GM12878 (cell line): Measurements from ENCODE around the gene PMIS2. TPM values are rescaled to one million over a fixed set of nuclear protein-coding genes. Genes with fewer than 3 reads are reported as not detected.

Experiments
- ATAC-seq: fragments of 200-7000 bp; cut with Tn5 transposase; 3 replicates; pipeline ENCODE4 v1.9.1; 2020; ENCODE audit warnings: mild to moderate bottlenecking, moderate library complexity
- BruUV-seq: library from RNA; stranded (reverse); fragments of 400-500 nt; replicated peaks from 2 replicates; lab custom pipeline; 2021; lab: Mats Ljungman, UMichigan
- CTCF ChIA-PET: fragments of 300-600 bp; sonication (Branson Sonifier 250); formaldehyde crosslinking; extraction: SDS; loops from one replicate; lab custom pipeline; 2021; ENCODE audit warnings: inconsistent platforms; lab: Yijun Ruan, JAX
- POLR2A ChIA-PET: fragments of 350-600 bp; formaldehyde crosslinking; extraction: SDS; loops from one replicate; lab custom pipeline; 2021; ENCODE audit warnings: inconsistent platforms; lab: Charles Lee
- RAD21 ChIA-PET: fragments of 300-600 bp; sonication (Branson Sonifier 250); formaldehyde crosslinking; loops from one replicate; lab custom pipeline; 2023; ENCODE audit warnings: antibody characterized with exemption; ENCODE audit not compliant: unreplicated experiment; lab: Charles Lee
- SMC1A ChIA-PET: fragments of 300-600 bp; sonication (Branson Sonifier 250); formaldehyde crosslinking; loops from one replicate; lab custom pipeline; 2023; ENCODE audit not compliant: unreplicated experiment, uncharacterized antibody; lab: Charles Lee
- DNase-seq: peaks from one replicate; pipeline ENCODE4 v3.0.0-alpha.2; 2011; ENCODE audit warnings: low read depth, low spot score
- FAIRE-seq: peaks from 3 replicates; lab custom pipeline; 2011; peaks lifted over from hg19 to GRCh38; lab: Jason Lieb, UNC
- H2AFZ ChIP-seq: 2 replicates; pipeline ENCODE4 v1.6.0; 2011; ENCODE audit warnings: low read depth, low read length, control low read depth; ENCODE audit not compliant: control insufficient read depth
- H3K27ac ChIP-seq: 2 replicates; pipeline ENCODE4 v1.5.1; 2011; ENCODE audit warnings: control low read depth; ENCODE audit not compliant: control insufficient read depth, insufficient read depth
- H3K27me3 ChIP-seq, 2 experiments: replicated peaks in 1 of 2; 2 replicates each; pipeline versions ENCODE4 v1.6.0 to v1.6.1; 2011; ENCODE audit warnings: low read length in 1 of 2; ENCODE audit not compliant: control insufficient read depth in 2 of 2, insufficient read depth in 2 of 2
- H3K36me3 ChIP-seq, 2 experiments: 2 replicates each; pipeline ENCODE4 v1.5.1; 2011; ENCODE audit warnings: low read length in 1 of 2; ENCODE audit not compliant: control insufficient read depth in 2 of 2, insufficient read depth in 2 of 2
- H3K4me1 ChIP-seq: 2 replicates; pipeline ENCODE4 v1.6.1; 2011; ENCODE audit warnings: mild to moderate bottlenecking, low read length, moderate library complexity, mixed read lengths; ENCODE audit not compliant: control insufficient read depth, insufficient read depth
- H3K4me2 ChIP-seq: 2 replicates; pipeline ENCODE4 v1.6.0; 2011; ENCODE audit warnings: control low read depth; ENCODE audit not compliant: control insufficient read depth, insufficient read depth
- H3K4me3 ChIP-seq: fragments of 200-600 bp; sonication (generic); 2 replicates; pipeline ENCODE4 v1.5.1; 2016
- H3K79me2 ChIP-seq: 2 replicates; pipeline ENCODE4 v1.6.0; 2011; ENCODE audit warnings: low read length; ENCODE audit not compliant: control insufficient read depth, insufficient read depth
- H3K9ac ChIP-seq: 2 replicates; pipeline ENCODE4 v1.8.0; 2011; ENCODE audit warnings: low read length, control low read depth, mixed read lengths; ENCODE audit not compliant: control insufficient read depth, insufficient read depth
- H3K9me3 ChIP-seq: replicated peaks from 3 replicates; pipeline ENCODE4 v1.5.1; 2011; ENCODE audit warnings: mild to moderate bottlenecking, low read length; ENCODE audit not compliant: control insufficient read depth, insufficient read depth
- H4K20me1 ChIP-seq: 2 replicates; pipeline ENCODE4 v1.6.0; 2011; ENCODE audit not compliant: control insufficient read depth, insufficient read depth
- EED ChIP-seq: sonication (generic); IDR thresholded peaks from 2 replicates; pipeline ENCODE4 v1.6.1; 2016; ENCODE audit warnings: antibody characterized with exemption, low read depth
- ESRRA ChIP-seq: IDR thresholded peaks from 2 replicates; pipeline ENCODE4 v1.6.1; 2012; ENCODE audit warnings: mild to moderate bottlenecking, low read length, improper control_type of control experiment
- HCFC1 ChIP-seq: fragments of 150-350 bp; IDR thresholded peaks from 2 replicates; pipeline ENCODE4 v1.6.1; 2014; ENCODE audit warnings: low read length
- IKZF1 ChIP-seq: fragments of 450-650 bp; conservative IDR thresholded peaks from 2 replicates; pipeline ENCODE4 v1.6.1; 2017; ENCODE audit warnings: antibody characterized with exemption, mild to moderate bottlenecking
- IKZF2 ChIP-seq, 2 experiments: fragments of 450-650 bp; IDR thresholded peaks; 2 replicates each; pipeline ENCODE4 v1.6.1; 2017; ENCODE audit warnings: mild to moderate bottlenecking in 2 of 2, moderate library complexity in 2 of 2
- IRF3 ChIP-seq: fragments of 450-650 bp; IDR thresholded peaks from 2 replicates; pipeline ENCODE4 v1.6.1; 2014; ENCODE audit warnings: mild to moderate bottlenecking
- WGBS: methylation state at CpG from one replicate; pipeline ENCODE4 v1.1.6; 2016; ENCODE audit warnings: low lambda C conversion rate; ENCODE audit not compliant: insufficient replicate concordance, insufficient coverage; ENCODE audit errors: missing lambda C conversion rate; 5-methylcytosine and 5-hydroxymethylcytosine counted together
- in situ Hi-C: fragments of 300-500 bp; cut with MboI; formaldehyde crosslinking; loops from 9 replicates; pipeline ENCODE4 v1.14.3; 2018; ENCODE audit warnings: mixed read lengths
- intact Hi-C: fragments of 100-400 bp; cut with micrococcal nuclease; formaldehyde crosslinking; loops from one replicate; pipeline ENCODE4 v1.14.2; 2022; ENCODE audit not compliant: unreplicated experiment
- polyA plus RNA-seq, 11 experiments: library from polyadenylated mRNA; depleted of rRNA in 4 of 11; unstranded in 6 of 11; stranded (reverse) in 5 of 11; fragments of >200 nt; fragmentation: Nextera tagmentation in 4 of 11; fragmentation: Illumina TruSeq in 1 of 11; extraction: Ambion mirVana in 4 of 11; extraction: Trizol in 1 of 11; gene quantifications; 1 replicate in 1 of 11; 2 replicates in 10 of 11; pipeline versions ENCODE4 v1.2.1 to v1.2.3, GENCODE V29; 2011 to 2016; ENCODE audit warnings: inconsistent platforms in 2 of 11, missing spikeins in 2 of 11, low read depth in 1 of 11
- total RNA-seq, 4 experiments: library from RNA; depleted of rRNA in 3 of 4; stranded (reverse); fragments of >200 nt in 3 of 4; fragmentation: Illumina TruSeq in 1 of 4; extraction: Trizol in 1 of 4; gene quantifications; 2 replicates each; pipeline versions ENCODE4 v1.2.1 to v1.2.3, GENCODE V29; 2013 to 2021

PMIS2 gene
- total and polyA plus RNA-seq, 10 of the 15 experiments (the other 5 are each of a cell fraction or from before 2014, with no cell fraction given), result not detected

DNA sequence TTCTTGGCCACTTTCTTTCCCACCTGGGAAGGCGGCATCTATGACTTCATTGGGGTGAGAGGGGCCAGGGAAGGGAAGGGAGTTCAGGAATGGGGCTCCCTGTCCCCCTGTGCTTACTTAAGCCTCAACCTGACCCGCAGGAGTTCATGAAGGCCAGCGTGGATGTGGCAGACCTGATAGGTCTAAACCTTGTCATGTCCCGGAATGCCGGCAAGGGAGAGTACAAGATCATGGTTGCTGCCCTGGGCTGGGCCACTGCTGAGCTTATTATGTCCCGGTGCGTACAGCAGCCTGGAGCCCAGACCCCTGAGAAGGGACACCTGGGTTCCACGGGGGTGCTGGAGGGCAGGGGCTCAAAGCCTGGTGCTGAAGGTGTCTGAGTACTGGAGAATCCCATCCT, 39.4 kb upstream of the PMIS2 start:
- ATAC-seq, result no peak
- in situ Hi-C loops, result no loop called here
- Histone ChIP-seq H3K27ac (peak overlapping the region; percentile 86), H3K27me3 (no peaks in the 10 kb centered on the region), H3K36me3 (peaks cover 0 to 2% of the 10 kb centered on the region in 2 experiments; a peak in 2 of 4 replicates), H3K4me2 (peak overlapping the region; percentile 91), H3K4me3 (peak overlapping the region; percentile 77), H2AFZ (0 out of 2 replicates have a peak overlapping the region, but pooled peaks have one; percentile 28), H3K9ac (peak overlapping the region; percentile 97), H3K4me1 (peaks cover 17% of the 10 kb centered on the region), H3K9me3 (no peaks in the 10 kb centered on the region), H3K79me2 (peaks cover 18% of the 10 kb centered on the region), H4K20me1 (no peaks in the 10 kb centered on the region)
- ChIA-PET RAD21 (interaction anchor here (1.4 kb wide), 1 partner anchor 36 kb away, joined by 3 read pairs; no protein-coding TSS in a partner anchor), SMC1A (interaction anchor here (0.5 kb wide), 1 partner anchor 193 kb away, joined by 3 read pairs; no protein-coding TSS in a partner anchor), POLR2A (interaction anchor here (1.0 kb wide), 1 partner anchor 102 kb away, joined by 3 read pairs; the partner anchor contains the start of gene COX6B1), CTCF (interaction anchor here (0.6 to 4.7 kb wide), 5 partner anchors 17 to 384 kb away, joined by 3 to 63 read pairs (median 19); partner anchors contain the start of gene ATP4A)
- no peak for TF ChIP-seq ESRRA
- TF ChIP-seq EED, result peak; percentile 28; the same call in 1 of the 2 replicates
- 0 out of 4 replicates have a peak, but pooled peaks of 1 of the 2 experiments have one; percentile 24 for TF ChIP-seq IKZF2 (IDR thresholded peaks at IDR 0.05)
- TF ChIP-seq IRF3, result no peak
- peak; percentile 39; the same call in 1 of the 2 replicates for TF ChIP-seq IKZF1
- no peak for TF ChIP-seq HCFC1
- 72% methylated on average over 8 of the region's 8 CpGs for WGBS
- no peak for FAIRE-seq
- intact Hi-C loops, result loop anchor here (5.0 kb wide), 2 partner anchors 66 to 386 kb away; partner anchors contain the start of gene HAUS5
- no peak for DNase-seq
- TSS peak; percentile 77 for BruUV-seq
